Rectal smooth muscle tissue (tissue), 1 donor: ENCODE data around the gene CCDC88A.
A peak's percentile ranks its signal among the peaks of the same experiment; 100 is the strongest.
"Not testable (repeated sequence)": the region's sequence is repeated elsewhere in the genome, so short reads cannot be mapped to it uniquely, and the experiment has no call there.

Source experiments
- H3K27ac ChIP-seq: one replicate; pipeline ENCODE4 v1.7.0; 2013; ENCODE audit warnings: low read depth, low read length, inconsistent platforms
- H3K27me3 ChIP-seq: one replicate; pipeline ENCODE4 v1.7.0; 2013; ENCODE audit warnings: low read length; ENCODE audit not compliant: control insufficient read depth, insufficient read depth
- H3K36me3 ChIP-seq: one replicate; pipeline ENCODE4 v1.7.0; 2013; ENCODE audit warnings: low read length; ENCODE audit not compliant: control insufficient read depth, insufficient read depth
- H3K4me1 ChIP-seq: one replicate; pipeline ENCODE4 v1.7.0; 2013; ENCODE audit warnings: low read length; ENCODE audit not compliant: control insufficient read depth, insufficient read depth
- H3K4me3 ChIP-seq: one replicate; pipeline ENCODE4 v1.7.0; 2013; ENCODE audit warnings: low read length
- H3K9ac ChIP-seq: one replicate; pipeline ENCODE4 v1.7.0; 2013; ENCODE audit warnings: low read length

CCDC88A gene

GRCh38 chr2:55309446-55309845, 110.2 kb downstream of the CCDC88A start:
- H3K27me3 ChIP-seq, result no peaks in the 10 kb centered on the region
- H3K36me3 ChIP-seq, result peaks cover 5% of the 10 kb centered on the region

GRCh38 chr2:55302241-55302640, 117.4 kb downstream of the CCDC88A start:
- no peak overlapping the region for H3K9ac ChIP-seq
- no peaks in the 10 kb centered on the region for H3K4me1 ChIP-seq
- H3K36me3 ChIP-seq, result no peaks in the 10 kb centered on the region
- H3K27ac ChIP-seq, result no peak overlapping the region
- no peak overlapping the region for H3K4me3 ChIP-seq
- H3K27me3 ChIP-seq, result no peaks in the 10 kb centered on the region

More at GRCh38 chr2:55309446-55309845, 110.2 kb downstream of the CCDC88A start:
- Histone ChIP-seq H3K9ac (no peak overlapping the region), H3K4me3 (no peak overlapping the region), H3K4me1 (no peaks in the 10 kb centered on the region), H3K27ac (no peak overlapping the region)

GRCh38 chr2:55301277-55301676, 118.4 kb downstream of the CCDC88A start:
- Histone ChIP-seq H3K9ac (no peak overlapping the region), H3K4me3 (no peak overlapping the region), H3K36me3 (no peaks in the 10 kb centered on the region), H3K27ac (no peak overlapping the region), H3K4me1 (no peaks in the 10 kb centered on the region), H3K27me3 (no peaks in the 10 kb centered on the region)

GRCh38 chr2:55296393-55296792, 123.3 kb downstream of the CCDC88A start:
- Histone ChIP-seq H3K4me1 (no peaks in the 10 kb centered on the region), H3K4me3 (no peak overlapping the region), H3K9ac (no peak overlapping the region), H3K36me3 (peaks cover 4% of the 10 kb centered on the region), H3K27me3 (no peaks in the 10 kb centered on the region), H3K27ac (no peak overlapping the region)

GRCh38 chr2:55283083-55283482, 136.6 kb downstream of the CCDC88A start:
- H3K4me1 ChIP-seq, result no peaks in the 10 kb centered on the region
- H3K27me3 ChIP-seq, result no peaks in the 10 kb centered on the region
- no peaks in the 10 kb centered on the region for H3K36me3 ChIP-seq
- H3K27ac ChIP-seq, result no peak overlapping the region
- H3K4me3 ChIP-seq, result no peak overlapping the region
- H3K9ac ChIP-seq, result no peak overlapping the region

GRCh38 chr2:55282110-55282917, 137.3 kb downstream of the CCDC88A start:
- H3K4me1 ChIP-seq, result no peaks in the 10 kb centered on the region
- peak overlapping the region; percentile 74 for H3K9ac ChIP-seq
- peak overlapping the region; percentile 89 for H3K27ac ChIP-seq
- peak overlapping the region; percentile 95 for H3K4me3 ChIP-seq
- H3K27me3 ChIP-seq, result no peaks in the 10 kb centered on the region
- no peaks in the 10 kb centered on the region for H3K36me3 ChIP-seq

GRCh38 chr2:55280851-55281546, 138.7 kb downstream of the CCDC88A start:
- H3K4me3 ChIP-seq, H3K27me3 ChIP-seq, H3K4me1 ChIP-seq, H3K9ac ChIP-seq, H3K27ac ChIP-seq, H3K36me3 ChIP-seq: not testable (repeated sequence)

GRCh38 chr2:55279859-55280424, 139.7 kb downstream of the CCDC88A start:
- not testable (repeated sequence) for H3K27me3 ChIP-seq, H3K36me3 ChIP-seq, H3K4me1 ChIP-seq, H3K9ac ChIP-seq, H3K4me3 ChIP-seq, H3K27ac ChIP-seq

GRCh38 chr2:55279214-55279835, 140.3 kb downstream of the CCDC88A start:
- H3K36me3 ChIP-seq, H3K4me1 ChIP-seq, H3K27ac ChIP-seq, H3K27me3 ChIP-seq, H3K9ac ChIP-seq, H3K4me3 ChIP-seq: not testable (repeated sequence)

- no peaks in the 10 kb centered on the region for H3K4me1 ChIP-seq
- no peak overlapping the region for H3K4me3 ChIP-seq
- H3K27ac ChIP-seq, result no peak overlapping the region
- H3K27me3 ChIP-seq, result no peaks in the 10 kb centered on the region
- H3K36me3 ChIP-seq, result no peaks in the 10 kb centered on the region
- no peak overlapping the region for H3K9ac ChIP-seq
These were observed 142.3 kb downstream of the CCDC88A start for GRCh38 chr2:55277310-55277709.

GRCh38 chr2:55274346-55274745, 145.3 kb downstream of the CCDC88A start:
- not testable (repeated sequence) for H3K27ac ChIP-seq, H3K4me3 ChIP-seq, H3K4me1 ChIP-seq, H3K9ac ChIP-seq, H3K36me3 ChIP-seq, H3K27me3 ChIP-seq

- Histone ChIP-seq H3K27me3 (no peaks in the 10 kb centered on the region), H3K4me3 (peak overlapping the region; percentile 99), H3K9ac (peak overlapping the region; percentile 2), H3K4me1 (no peaks in the 10 kb centered on the region), H3K36me3 (peaks cover 8% of the 10 kb centered on the region), H3K27ac (peak overlapping the region; percentile 94)
These were observed 150.0 kb downstream of the CCDC88A start for GRCh38 chr2:55269645-55269990.
